SK-N-SH treated with all-trans-retinoic acid at 6 μM for 48 hours (cell line): Measurements from ENCODE around the gene AGAP1.

ENCODE experiments used
- ATAC-seq: fragments of 200-7000 bp; cut with Tn5 transposase; 3 replicates; pipeline ENCODE4 v1.9.1; 2020; ENCODE audit warnings: mild to moderate bottlenecking, moderate library complexity
- ARNTL ChIP-seq: fragments of 450-650 bp; formaldehyde crosslinking; IDR thresholded peaks from 2 replicates; pipeline ENCODE4 v1.5.0; 2020; ENCODE audit warnings: low read depth, mild to moderate bottlenecking, moderate library complexity, borderline replicate concordance
- BACH2 ChIP-seq: fragments of 250-450 bp; sonication (Bioruptor Pico); IDR thresholded peaks from 2 replicates; pipeline ENCODE4 v1.9.0; 2021; ENCODE audit warnings: mild to moderate bottlenecking, borderline replicate concordance
- CSDC2 ChIP-seq: fragments of 250-450 bp; sonication (Bioruptor Pico); IDR thresholded peaks from 2 replicates; pipeline ENCODE4 v1.5.0; 2020; ENCODE audit warnings: mild to moderate bottlenecking, moderate library complexity
- ESRRG ChIP-seq: fragments of 250-450 bp; sonication (Bioruptor Pico); IDR thresholded peaks from 2 replicates; pipeline ENCODE4 v1.6.1; 2021; ENCODE audit warnings: mild to moderate bottlenecking
- GLIS3 ChIP-seq: fragments of 250-450 bp; sonication (Bioruptor Pico); IDR thresholded peaks from 2 replicates; pipeline ENCODE4 v1.5.0; 2020; ENCODE audit warnings: mild to moderate bottlenecking, moderate library complexity
- ISL1 ChIP-seq: fragments of 250-450 bp; sonication (Bioruptor Pico); IDR thresholded peaks from 2 replicates; pipeline ENCODE4 v2.1.2; 2022; ENCODE audit warnings: mild to moderate bottlenecking, moderate library complexity
- OSR1 ChIP-seq: fragments of 250-450 bp; sonication (Bioruptor Pico); IDR thresholded peaks from 2 replicates; pipeline ENCODE4 v1.8.0; 2022; ENCODE audit warnings: moderate library complexity, mild to moderate bottlenecking, inconsistent platforms
- PPARA ChIP-seq: fragments of 250-450 bp; sonication (Bioruptor Pico); IDR thresholded peaks from 2 replicates; pipeline ENCODE4 v1.5.0; 2020; ENCODE audit warnings: mild to moderate bottlenecking, borderline replicate concordance
- RARB ChIP-seq: fragments of 250-450 bp; sonication (Bioruptor Pico); IDR thresholded peaks from 2 replicates; pipeline ENCODE4 v1.8.0; 2021; ENCODE audit warnings: mild to moderate bottlenecking, moderate library complexity
- SNAI2 ChIP-seq: fragments of 250-450 bp; sonication (Bioruptor Pico); IDR thresholded peaks from 2 replicates; pipeline ENCODE4 v1.5.0; 2020; ENCODE audit warnings: mild to moderate bottlenecking, moderate library complexity
- TCF4 ChIP-seq: fragments of 250-450 bp; sonication (Bioruptor Pico); IDR thresholded peaks from 2 replicates; pipeline ENCODE4 v1.8.0; 2021; ENCODE audit warnings: mild to moderate bottlenecking, moderate library complexity, borderline replicate concordance
- TOX ChIP-seq: fragments of 250-450 bp; sonication (Bioruptor Pico); IDR thresholded peaks from 2 replicates; pipeline ENCODE4 v1.8.0; 2021; ENCODE audit warnings: mild to moderate bottlenecking, moderate library complexity, borderline replicate concordance
- ZC3H10 ChIP-seq: fragments of 250-450 bp; sonication (Bioruptor Pico); IDR thresholded peaks from 2 replicates; pipeline ENCODE4 v1.5.1; 2021; ENCODE audit warnings: mild to moderate bottlenecking, moderate library complexity
- ZFP3 ChIP-seq: fragments of 250-450 bp; sonication (Bioruptor Pico); IDR thresholded peaks from 2 replicates; pipeline ENCODE4 v1.5.0; 2020; ENCODE audit warnings: mild to moderate bottlenecking, moderate library complexity
- ZFP30 ChIP-seq: fragments of 450-650 bp; formaldehyde crosslinking; IDR thresholded peaks from 2 replicates; pipeline ENCODE4 v1.5.0; 2022; ENCODE audit warnings: mild to moderate bottlenecking, moderate library complexity
- ZNF565 ChIP-seq: fragments of 450-650 bp; formaldehyde crosslinking; conservative IDR thresholded peaks from 2 replicates; pipeline ENCODE4 v1.5.0; 2020; ENCODE audit warnings: low read depth, mild to moderate bottlenecking, moderate library complexity
- ZNF70 ChIP-seq: fragments of 450-650 bp; formaldehyde crosslinking; IDR thresholded peaks from 2 replicates; pipeline ENCODE4 v1.5.0; 2020; ENCODE audit warnings: mild to moderate bottlenecking, moderate library complexity
- ZNF8 ChIP-seq: fragments of 450-650 bp; formaldehyde crosslinking; IDR thresholded peaks from 2 replicates; pipeline ENCODE4 v1.5.0; 2020; ENCODE audit warnings: mild to moderate bottlenecking, moderate library complexity
- TF ChIP-seq, protein P1 (sequence below): fragments of 250-450 bp; sonication (Bioruptor Pico); IDR thresholded peaks from 2 replicates; pipeline ENCODE4 v1.5.1; 2020; ENCODE audit warnings: low read depth, mild to moderate bottlenecking, moderate library complexity
- TF ChIP-seq, protein P2 (sequence below): fragments of 250-450 bp; sonication (Bioruptor Pico); IDR thresholded peaks from 2 replicates; pipeline ENCODE4 v1.5.1; 2021; ENCODE audit warnings: mild to moderate bottlenecking, moderate library complexity
- TF ChIP-seq, protein P3 (sequence below): fragments of 250-450 bp; sonication (Bioruptor Pico); IDR thresholded peaks from 2 replicates; pipeline ENCODE4 v1.8.0; 2020; ENCODE audit warnings: mild to moderate bottlenecking, moderate library complexity, borderline replicate concordance
- TF ChIP-seq, protein P4 (sequence below): fragments of 250-450 bp; sonication (Bioruptor Pico); IDR thresholded peaks from 2 replicates; pipeline ENCODE4 v1.5.0; 2020; ENCODE audit warnings: mild to moderate bottlenecking, moderate library complexity
- TF ChIP-seq, protein P5 (sequence below): fragments of 250-450 bp; sonication (Bioruptor Pico); IDR thresholded peaks from 2 replicates; pipeline ENCODE4 v1.8.0; 2021; ENCODE audit warnings: low read depth, mild to moderate bottlenecking, moderate library complexity, borderline replicate concordance

AGAP1 gene

DNA sequence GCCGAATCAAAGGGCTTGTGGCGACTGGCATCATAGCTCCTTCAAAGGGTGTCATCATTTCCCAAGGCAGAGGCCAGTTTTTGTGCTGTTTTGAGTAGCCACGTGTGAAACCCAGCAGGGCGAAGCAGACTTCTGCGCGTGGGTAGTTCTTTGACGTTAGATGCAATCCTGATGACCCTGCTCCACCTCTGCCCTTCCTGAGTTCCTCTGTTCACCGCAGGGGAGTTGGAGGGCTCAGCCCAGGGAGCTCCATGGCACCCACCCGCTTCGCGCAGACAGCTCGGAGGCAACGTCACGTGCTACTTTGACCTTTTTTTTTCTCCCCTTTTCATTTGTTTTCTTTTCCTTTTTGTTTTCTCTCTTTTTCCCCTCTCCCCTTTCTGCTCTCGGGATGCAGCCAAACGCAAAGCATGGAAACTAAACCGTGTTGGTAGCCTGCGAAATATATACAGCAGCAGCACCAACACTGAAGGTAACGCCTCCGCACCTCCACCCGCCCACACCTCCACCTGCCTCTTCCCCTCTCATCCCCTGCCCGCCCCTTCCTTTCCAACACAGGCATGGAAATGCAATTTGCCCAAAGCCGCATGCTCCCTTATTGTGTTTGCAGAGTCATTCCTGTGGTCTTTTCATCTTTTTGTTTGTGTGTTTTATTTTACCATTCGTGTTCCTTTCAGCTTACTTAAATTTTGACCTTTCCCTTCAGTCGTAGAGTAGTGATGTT, 520.7 kb downstream of the AGAP1 start (continued):
- TF ChIP-seq, protein P1, sequence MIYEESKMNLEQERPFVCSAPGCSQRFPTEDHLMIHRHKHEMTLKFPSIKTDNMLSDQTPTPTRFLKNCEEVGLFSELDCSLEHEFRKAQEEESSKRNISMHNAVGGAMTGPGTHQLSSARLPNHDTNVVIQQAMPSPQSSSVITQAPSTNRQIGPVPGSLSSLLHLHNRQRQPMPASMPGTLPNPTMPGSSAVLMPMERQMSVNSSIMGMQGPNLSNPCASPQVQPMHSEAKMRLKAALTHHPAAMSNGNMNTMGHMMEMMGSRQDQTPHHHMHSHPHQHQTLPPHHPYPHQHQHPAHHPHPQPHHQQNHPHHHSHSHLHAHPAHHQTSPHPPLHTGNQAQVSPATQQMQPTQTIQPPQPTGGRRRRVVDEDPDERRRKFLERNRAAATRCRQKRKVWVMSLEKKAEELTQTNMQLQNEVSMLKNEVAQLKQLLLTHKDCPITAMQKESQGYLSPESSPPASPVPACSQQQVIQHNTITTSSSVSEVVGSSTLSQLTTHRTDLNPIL (CRISPR knock-in tag) = no peak
- TF ChIP-seq ZFP30 (CRISPR knock-in tag) (no peak), ARNTL (no peak), BACH2 (CRISPR knock-in tag) (no peak), CSDC2 (no peak), OSR1 (CRISPR knock-in tag) (no peak), ZNF70 (CRISPR knock-in tag) (no peak), TOX (CRISPR knock-in tag) (no peak), ISL1 (no peak)

DNA sequence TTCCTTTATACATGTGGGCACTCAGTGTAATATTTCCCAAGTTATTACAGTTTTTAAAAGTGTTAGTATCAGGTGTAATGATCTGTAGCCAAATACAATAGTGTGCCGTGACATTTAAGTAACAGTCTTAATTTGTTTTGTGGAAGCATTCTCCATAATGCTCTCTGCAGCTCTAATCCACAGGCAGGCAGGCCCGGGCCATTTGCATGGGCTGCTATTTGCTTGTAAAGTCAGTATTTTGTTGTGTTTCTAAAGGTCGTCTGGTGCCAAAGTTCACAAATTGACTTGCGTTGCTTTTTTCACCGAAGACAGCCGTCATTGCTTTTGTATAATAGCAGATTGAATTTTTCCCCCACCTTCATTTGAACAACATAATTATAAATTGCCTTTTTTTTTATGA, 521.3 kb downstream of the AGAP1 start:
- TF ChIP-seq, protein P2, sequence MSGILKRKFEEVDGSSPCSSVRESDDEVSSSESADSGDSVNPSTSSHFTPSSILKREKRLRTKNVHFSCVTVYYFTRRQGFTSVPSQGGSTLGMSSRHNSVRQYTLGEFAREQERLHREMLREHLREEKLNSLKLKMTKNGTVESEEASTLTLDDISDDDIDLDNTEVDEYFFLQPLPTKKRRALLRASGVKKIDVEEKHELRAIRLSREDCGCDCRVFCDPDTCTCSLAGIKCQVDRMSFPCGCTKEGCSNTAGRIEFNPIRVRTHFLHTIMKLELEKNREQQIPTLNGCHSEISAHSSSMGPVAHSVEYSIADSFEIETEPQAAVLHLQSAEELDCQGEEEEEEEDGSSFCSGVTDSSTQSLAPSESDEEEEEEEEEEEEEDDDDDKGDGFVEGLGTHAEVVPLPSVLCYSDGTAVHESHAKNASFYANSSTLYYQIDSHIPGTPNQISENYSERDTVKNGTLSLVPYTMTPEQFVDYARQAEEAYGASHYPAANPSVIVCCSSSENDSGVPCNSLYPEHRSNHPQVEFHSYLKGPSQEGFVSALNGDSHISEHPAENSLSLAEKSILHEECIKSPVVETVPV (CRISPR knock-in tag) = no peak
- TF ChIP-seq ESRRG (CRISPR knock-in tag) (no peak), ZNF70 (CRISPR knock-in tag) (no peak), ZC3H10 (CRISPR knock-in tag) (no peak), GLIS3 (CRISPR knock-in tag) (no peak), BACH2 (CRISPR knock-in tag) (no peak), CSDC2 (no peak), ZFP30 (CRISPR knock-in tag) (no peak), ISL1 (no peak), TOX (CRISPR knock-in tag) (no peak), TCF4 (CRISPR knock-in tag) (no peak), ZNF8 (CRISPR knock-in tag) (no peak), RARB (CRISPR knock-in tag) (no peak), PPARA (CRISPR knock-in tag) (no peak), ARNTL (no peak)
- TF ChIP-seq, protein P3, sequence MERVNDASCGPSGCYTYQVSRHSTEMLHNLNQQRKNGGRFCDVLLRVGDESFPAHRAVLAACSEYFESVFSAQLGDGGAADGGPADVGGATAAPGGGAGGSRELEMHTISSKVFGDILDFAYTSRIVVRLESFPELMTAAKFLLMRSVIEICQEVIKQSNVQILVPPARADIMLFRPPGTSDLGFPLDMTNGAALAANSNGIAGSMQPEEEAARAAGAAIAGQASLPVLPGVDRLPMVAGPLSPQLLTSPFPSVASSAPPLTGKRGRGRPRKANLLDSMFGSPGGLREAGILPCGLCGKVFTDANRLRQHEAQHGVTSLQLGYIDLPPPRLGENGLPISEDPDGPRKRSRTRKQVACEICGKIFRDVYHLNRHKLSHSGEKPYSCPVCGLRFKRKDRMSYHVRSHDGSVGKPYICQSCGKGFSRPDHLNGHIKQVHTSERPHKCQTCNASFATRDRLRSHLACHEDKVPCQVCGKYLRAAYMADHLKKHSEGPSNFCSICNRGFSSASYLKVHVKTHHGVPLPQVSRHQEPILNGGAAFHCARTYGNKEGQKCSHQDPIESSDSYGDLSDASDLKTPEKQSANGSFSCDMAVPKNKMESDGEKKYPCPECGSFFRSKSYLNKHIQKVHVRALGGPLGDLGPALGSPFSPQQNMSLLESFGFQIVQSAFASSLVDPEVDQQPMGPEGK = no peak
- TF ChIP-seq, protein P4, sequence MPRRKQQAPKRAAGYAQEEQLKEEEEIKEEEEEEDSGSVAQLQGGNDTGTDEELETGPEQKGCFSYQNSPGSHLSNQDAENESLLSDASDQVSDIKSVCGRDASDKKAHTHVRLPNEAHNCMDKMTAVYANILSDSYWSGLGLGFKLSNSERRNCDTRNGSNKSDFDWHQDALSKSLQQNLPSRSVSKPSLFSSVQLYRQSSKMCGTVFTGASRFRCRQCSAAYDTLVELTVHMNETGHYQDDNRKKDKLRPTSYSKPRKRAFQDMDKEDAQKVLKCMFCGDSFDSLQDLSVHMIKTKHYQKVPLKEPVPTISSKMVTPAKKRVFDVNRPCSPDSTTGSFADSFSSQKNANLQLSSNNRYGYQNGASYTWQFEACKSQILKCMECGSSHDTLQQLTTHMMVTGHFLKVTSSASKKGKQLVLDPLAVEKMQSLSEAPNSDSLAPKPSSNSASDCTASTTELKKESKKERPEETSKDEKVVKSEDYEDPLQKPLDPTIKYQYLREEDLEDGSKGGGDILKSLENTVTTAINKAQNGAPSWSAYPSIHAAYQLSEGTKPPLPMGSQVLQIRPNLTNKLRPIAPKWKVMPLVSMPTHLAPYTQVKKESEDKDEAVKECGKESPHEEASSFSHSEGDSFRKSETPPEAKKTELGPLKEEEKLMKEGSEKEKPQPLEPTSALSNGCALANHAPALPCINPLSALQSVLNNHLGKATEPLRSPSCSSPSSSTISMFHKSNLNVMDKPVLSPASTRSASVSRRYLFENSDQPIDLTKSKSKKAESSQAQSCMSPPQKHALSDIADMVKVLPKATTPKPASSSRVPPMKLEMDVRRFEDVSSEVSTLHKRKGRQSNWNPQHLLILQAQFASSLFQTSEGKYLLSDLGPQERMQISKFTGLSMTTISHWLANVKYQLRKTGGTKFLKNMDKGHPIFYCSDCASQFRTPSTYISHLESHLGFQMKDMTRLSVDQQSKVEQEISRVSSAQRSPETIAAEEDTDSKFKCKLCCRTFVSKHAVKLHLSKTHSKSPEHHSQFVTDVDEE (CRISPR knock-in tag) = no peak
- TF ChIP-seq, protein P5, sequence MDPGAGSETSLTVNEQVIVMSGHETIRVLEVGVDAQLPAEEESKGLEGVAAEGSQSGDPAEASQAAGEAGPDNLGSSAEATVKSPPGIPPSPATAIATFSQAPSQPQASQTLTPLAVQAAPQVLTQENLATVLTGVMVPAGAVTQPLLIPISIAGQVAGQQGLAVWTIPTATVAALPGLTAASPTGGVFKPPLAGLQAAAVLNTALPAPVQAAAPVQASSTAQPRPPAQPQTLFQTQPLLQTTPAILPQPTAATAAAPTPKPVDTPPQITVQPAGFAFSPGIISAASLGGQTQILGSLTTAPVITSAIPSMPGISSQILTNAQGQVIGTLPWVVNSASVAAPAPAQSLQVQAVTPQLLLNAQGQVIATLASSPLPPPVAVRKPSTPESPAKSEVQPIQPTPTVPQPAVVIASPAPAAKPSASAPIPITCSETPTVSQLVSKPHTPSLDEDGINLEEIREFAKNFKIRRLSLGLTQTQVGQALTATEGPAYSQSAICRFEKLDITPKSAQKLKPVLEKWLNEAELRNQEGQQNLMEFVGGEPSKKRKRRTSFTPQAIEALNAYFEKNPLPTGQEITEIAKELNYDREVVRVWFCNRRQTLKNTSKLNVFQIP = no peak
- ATAC-seq = no peak

DNA sequence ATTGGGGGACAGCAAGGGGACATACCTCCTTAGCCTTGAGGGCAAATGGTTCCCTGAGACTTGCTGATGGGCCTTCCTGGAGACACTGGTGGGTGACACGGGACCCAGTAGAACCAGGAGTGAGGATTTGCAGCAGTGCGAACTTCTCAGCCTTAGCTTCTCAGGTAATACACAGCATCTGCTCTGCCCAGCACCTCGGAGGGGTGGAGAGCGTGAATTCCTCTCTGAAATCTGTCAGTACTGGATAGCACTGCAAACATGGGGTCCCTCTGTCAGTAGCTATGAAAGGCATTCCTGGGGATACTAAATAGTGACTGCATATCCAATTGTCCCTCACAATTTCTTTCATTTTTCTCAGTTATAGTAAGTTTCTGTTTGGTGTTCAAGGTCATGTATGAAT, 522.7 kb downstream of the AGAP1 start:
- no peak for ATAC-seq
- TF ChIP-seq ESRRG (CRISPR knock-in tag) (no peak), GLIS3 (CRISPR knock-in tag) (no peak), ZFP3 (CRISPR knock-in tag) (no peak), SNAI2 (no peak), BACH2 (CRISPR knock-in tag) (no peak), ZNF70 (CRISPR knock-in tag) (no peak), TOX (CRISPR knock-in tag) (no peak), ZNF8 (CRISPR knock-in tag) (no peak), PPARA (CRISPR knock-in tag) (no peak), ZNF565 (CRISPR knock-in tag) (no peak), ZC3H10 (CRISPR knock-in tag) (no peak), CSDC2 (no peak)
- TF ChIP-seq, protein P4 (CRISPR knock-in tag) = no peak
- TF ChIP-seq, protein P1 (CRISPR knock-in tag) = no peak
